ENCODE data around the gene CRIM1.
A peak's percentile ranks its signal among the peaks of the same experiment; 100 is the strongest.

CRIM1 gene

DNA sequence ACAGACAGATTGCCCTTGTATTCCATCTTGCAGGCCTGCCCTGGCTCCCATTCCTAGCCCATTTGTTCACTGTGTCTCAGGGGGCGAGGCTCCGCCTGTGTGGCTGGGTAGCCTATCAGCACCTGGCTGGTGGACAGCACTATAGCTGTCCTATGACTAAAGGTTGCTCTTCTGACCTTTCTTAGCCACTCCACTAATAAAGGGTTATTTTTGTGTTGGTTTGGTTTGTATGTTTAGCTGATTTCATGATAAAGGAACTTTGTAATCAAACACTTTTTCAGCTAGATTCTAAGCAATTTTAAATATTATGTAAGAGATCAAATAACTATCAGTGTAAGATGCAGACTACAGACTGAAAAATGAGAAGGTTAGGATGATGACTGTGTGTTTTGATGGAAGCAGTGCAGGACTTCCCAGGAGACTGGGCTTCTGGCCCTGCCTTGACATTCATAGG is 72.2 kb downstream of the CRIM1 start:
- DNase-seq, result no peak

GRCh38 chr2:36430549-36430948 is 75.0 kb downstream of the CRIM1 start:
- no peak for DNase-seq

- DNase-seq, result no peak
These were observed 76.9 kb downstream of the CRIM1 start for GRCh38 chr2:36432479-36432878.

DNA sequence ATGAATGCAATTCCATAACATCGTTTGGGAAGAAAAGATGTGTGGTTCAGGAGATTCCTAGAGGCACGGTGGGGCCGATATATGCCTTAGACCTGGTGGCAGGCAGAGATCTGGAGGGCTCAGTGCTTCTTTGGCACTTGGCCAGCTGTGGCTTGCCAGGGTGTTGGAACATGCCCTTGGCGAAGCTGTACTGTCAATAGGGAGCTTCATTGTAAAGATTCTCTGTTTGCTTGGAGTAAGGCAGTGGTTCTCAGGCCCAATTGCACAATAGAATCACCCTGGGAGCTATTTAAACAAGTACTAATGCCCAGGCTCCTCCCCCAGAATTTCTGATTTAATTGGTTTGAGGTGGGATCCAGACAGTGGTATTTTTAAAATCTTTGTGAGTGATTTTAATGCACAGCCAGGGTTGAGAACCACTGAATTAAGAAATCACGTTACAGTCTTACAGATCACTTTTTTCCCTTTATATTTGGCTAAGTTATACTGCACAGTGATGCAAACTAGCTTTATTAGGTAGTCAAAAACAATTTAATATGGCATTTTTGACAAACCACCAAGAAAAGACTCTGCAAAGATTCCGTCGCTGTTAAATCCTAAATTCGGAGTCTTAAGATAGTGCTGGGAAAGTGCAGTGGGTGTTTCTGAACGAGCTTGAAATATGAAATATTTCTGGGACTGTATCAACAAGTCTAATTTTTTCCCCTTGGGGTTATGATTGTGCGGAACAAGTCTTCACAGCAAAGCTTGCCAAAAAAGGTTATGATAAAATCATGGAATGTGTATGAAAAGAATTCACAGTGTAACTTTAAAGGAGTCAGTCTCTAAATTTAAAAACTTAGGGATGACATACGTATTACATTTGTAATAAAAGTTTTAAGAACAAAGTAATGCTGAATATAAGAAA is 78.0 kb downstream of the CRIM1 start:
- no peak for DNase-seq

DNA sequence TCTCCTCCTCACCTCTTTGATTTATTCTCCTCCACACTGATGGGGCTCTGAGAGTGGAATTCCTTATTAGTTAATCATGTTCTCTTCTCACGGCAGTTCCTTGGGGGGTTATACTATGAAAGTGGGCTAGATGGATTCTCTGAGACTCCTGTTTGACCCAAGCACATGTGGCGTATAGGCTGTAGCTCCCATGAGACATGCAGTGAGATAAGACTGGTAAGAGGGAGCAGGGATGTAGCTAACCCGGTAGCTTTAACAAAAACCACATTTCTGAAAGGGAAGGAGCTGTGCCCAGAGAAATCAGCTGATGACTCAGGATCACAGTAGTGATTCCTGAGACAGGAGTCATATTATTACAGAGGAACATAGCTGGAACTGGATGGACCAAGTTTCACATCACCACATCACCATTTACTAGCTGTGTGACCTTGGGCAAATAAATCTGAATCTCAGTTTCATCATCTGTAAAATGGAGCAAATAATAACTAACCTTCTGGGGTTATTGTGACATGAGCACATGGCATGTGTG is 82.9 kb downstream of the CRIM1 start:
- peak; percentile 70 for DNase-seq

DNA sequence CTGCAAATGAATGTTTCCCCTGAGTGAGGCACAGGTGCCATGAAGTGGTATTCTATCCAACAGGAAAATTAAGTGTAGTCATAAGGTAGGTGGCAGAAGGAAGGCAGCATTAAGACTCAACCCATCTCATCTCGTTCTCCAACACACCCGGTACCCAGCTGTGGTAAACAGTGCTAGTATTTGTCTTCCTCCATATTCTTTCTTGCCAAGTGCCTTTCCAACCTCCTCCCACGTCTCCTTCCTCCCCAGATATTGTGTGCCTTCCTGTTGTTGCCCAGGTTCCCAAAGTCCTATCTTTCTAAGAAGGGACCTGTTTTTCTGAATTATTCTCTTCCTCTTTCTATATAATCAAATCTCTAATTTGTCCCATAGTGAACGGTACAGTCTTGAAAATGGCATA is 83.5 kb downstream of the CRIM1 start:
- no peak for DNase-seq

- DNase-seq, result no peak
These were observed 85.6 kb downstream of the CRIM1 start for GRCh38 chr2:36441065-36441625.

GRCh38 chr2:36441816-36442215 is 86.2 kb downstream of the CRIM1 start:
- DNase-seq, result peak; percentile 78

DNA sequence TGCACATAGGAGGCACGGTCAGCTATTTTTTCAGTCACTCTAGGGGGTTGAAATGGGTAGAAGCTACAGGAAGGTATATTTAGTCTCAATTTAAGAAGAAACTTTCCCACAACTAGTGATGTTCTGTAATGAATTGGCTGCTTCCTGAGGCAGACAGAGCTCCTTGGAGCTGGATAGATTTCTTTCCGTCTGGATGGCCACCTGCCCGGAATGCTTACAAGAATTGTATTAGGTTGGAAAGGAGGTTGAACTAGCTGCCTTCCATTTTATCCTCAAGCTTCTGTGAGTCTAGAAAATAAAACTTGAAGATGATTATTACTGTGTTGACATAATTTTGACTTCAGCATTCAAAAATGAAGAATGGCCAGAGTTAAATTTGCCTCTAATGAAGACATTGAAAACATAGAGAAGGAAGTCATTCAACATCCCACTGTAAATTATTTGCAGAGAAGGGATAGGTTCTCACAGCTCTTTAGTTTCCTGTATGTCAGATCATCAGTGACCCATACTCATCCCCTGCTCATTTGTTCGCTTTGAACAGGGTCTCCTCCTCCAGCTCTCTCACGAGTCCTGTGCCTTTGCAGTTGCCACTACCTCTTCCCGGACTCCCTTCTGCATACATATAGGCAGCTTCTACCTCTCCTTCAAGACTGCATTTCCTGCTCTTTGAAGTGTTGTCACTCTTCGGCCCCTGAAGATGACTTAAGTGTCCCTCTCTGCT is 88.8 kb downstream of the CRIM1 start:
- no peak for DNase-seq

DNA sequence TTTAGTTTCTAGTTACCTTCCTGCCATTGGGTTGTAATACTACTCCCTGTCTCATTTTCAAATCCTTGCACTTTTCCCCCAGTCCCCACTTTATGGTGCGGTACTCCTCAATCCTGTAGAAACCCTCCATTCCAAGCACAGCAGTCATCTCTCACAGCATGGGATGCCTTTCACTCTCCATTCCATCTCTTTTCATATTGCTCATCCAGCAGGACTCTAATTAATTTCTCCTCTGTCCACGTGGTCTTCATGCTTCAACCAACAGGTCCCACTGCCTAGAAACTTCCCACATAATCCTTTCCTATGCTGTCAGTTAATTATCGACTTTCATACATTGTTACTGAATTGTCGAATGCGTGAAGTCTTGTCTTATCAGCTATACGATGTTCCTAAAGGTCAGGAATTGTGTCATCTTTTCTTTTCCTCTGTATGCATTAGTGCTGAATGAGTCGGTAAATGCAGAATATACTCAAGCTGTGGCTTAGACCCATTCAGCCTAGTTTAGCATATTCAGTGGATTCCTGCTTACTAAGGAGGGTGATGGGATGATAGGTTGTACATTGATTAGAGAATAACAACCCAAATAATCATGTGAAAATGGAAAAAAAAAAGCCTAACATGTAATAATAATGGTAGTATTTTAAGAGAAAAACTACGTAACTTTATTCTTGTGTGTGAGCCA is 89.7 kb downstream of the CRIM1 start:
- DNase-seq, result no peak

DNA sequence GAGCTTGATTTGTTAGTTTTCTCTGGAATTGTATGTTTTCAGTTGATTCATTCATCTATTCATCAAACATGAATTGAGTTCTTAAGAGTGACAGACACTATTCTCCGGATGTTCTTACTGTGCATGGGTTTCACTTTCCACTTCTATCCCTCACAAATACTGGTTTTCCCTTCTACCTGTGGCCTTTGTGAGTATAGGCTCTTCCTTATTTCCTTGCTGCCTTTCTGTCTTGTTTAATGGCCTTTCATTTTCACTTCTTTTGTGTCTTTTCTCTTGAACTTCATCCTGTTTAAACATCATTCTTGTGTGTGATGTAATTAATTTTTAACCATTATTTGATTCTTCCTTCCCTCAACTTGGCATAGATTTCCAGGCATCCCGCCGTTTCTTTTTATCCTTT is 90.7 kb downstream of the CRIM1 start:
- DNase-seq, result no peak

DNA sequence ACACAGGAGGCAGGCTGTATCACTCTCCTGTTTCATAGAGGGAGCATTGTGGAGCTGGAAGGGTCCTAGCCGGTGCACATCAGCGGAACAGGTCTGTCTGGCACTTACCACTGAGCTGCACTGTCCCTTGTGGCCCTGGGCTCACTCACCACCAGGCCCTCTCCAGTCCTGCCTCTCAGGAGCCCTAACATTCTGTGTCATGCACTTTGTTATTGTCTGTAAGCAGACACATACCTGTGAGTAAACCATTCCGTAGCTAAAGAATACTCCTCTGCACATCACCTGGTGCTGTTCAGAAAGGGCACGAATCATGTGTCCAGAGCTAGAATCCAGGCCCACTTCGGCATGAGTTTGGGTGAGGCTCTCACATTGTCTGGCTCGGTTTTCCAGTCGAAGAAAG is 93.6 kb downstream of the CRIM1 start:
- no peak for DNase-seq

DNA sequence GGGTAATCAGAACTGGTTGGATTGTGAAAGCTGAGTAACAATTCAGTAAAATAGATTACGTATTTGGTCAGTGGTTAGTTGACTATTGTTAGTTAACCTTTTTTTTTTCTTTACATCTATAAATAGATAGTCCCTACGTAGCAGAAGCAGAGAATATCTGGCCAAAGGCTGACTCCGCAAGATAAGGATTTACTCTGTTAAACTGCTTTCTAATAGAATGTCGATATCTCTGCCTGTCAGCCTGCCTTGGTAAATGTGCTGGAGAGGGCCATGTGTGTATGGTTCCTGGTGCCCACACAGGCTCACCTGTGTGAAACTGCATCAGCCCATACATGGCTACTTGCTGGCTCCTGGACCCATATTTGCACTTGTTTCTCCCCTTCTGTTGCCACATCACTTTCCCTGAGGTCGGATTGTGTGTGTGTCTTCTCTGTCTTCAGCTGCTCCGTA is 94.4 kb downstream of the CRIM1 start:
- DNase-seq, result no peak

- no peak for DNase-seq
These were observed 95.1 kb downstream of the CRIM1 start for GRCh38 chr2:36450466-36451196.

DNA sequence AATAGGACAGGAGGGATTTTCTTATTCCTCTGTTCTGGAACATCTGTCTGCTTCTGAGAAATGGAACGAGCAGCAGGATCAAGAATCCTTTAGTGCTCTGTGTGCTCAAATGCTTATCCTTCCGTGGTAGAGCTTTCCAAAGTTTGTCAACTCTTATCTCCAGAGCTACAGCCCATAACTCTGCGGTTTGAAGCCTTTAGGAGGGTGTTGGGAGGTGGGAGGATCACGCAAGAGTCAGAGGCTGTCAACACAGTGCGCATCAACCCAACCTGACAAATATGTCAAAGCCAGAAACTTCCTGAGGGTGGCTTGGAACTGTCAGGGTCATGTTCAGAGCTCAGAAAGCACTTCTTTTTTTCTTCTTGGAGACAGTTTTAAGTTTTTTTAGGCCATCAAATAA is 95.9 kb downstream of the CRIM1 start:
- peak; percentile 19 for DNase-seq

DNA sequence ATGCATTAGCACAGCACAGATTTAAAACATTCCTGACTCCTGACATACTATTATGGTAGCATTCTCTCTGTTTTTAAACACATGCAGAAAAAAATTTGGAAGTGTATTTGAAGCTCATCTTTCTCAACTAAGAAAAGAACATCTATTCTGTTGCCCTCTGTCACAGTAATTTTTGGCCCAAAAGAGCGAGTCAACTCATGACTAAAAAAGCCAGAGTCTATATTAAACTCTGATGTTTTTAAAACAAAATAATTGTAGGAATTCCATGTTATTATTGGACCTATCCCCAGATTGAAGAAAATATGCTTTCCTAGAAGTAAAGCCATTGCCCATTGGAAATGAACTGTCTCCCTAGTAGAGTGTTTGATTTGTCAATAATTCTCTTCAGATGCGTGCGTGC is 96.7 kb downstream of the CRIM1 start:
- no peak for DNase-seq

DNA sequence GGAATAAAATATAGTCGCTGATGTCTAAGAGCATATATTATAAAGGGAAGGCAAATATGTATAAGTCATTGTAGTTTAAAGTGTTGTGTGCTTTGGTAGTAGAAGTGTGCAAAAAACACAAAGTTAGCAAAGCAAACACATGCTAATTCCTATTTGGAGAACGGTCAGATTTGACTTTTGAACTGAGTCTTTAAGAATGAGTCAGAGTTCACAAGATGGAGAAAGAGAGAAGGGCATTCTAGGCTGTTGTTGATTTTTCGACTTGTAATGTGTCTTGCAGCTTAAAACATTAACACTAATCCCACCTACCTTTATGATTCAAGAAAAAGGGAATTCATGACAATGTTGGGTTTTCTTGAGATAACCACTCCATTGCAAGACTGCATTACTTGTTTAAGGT is 98.1 kb downstream of the CRIM1 start:
- DNase-seq, result no peak

DNA sequence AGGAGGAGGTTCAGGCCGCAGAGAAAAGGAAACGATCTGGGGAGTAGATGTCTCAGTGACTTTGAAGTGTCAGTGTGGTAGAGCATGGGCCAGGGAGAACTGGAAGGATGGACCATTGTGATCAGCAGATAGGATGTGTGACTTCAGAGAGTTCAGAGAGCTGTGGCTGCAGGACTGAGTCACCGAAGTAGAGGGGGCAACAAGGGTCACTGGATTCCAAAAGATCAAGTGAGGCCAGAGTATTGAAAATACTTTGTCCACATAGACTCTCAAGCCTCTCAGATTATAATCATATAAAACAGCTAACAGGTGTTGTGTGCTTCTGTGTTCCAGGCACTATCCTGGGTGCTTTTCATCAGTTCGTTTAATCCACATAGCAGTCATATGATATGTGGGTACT is 99.4 kb downstream of the CRIM1 start:
- no peak for DNase-seq

GRCh38 chr2:36455788-36456187 is 100.2 kb downstream of the CRIM1 start:
- no peak for DNase-seq

- DNase-seq, result peak; percentile 96
These were observed 100.9 kb downstream of the CRIM1 start for GRCh38 chr2:36456227-36457175.

- no peak for DNase-seq
These were observed 102.5 kb downstream of the CRIM1 start for GRCh38 chr2:36458106-36458505.

All from inflammatory macrophage treated with lipopolysaccharide for 4 hours (primary cell).